H9 (cell line): Measurements from ENCODE around the gene GATA6. TPM values are rescaled to one million over a fixed set of nuclear protein-coding genes. Genes with fewer than 3 reads are reported as not detected.
A peak's percentile ranks its signal among the peaks of the same experiment; 100 is the strongest.

Source experiments
- DNase-seq: peaks from one replicate; pipeline ENCODE4 v3.0.0-alpha.2; 2017
- H2AFZ ChIP-seq: one replicate; pipeline ENCODE4 v1.6.1; 2013; ENCODE audit warnings: mild to moderate bottlenecking, low read length, control low read depth, moderate library complexity
- H2AK5ac ChIP-seq: 2 replicates; pipeline ENCODE4 v1.6.1; 2013; ENCODE audit warnings: low read length, control low read depth, mixed read lengths; ENCODE audit not compliant: insufficient read length
- H2BK120ac ChIP-seq: one replicate; pipeline ENCODE4 v1.6.1; 2013; ENCODE audit warnings: low read depth, mild to moderate bottlenecking, low read length, control low read depth, inconsistent platforms; ENCODE audit not compliant: poor library complexity, severe bottlenecking
- H2BK12ac ChIP-seq: 2 replicates; pipeline ENCODE4 v1.6.1; 2013; ENCODE audit warnings: low read length, control low read depth, mixed read lengths, low read depth; ENCODE audit not compliant: insufficient read length
- H2BK15ac ChIP-seq: 2 replicates; pipeline ENCODE4 v1.6.1; 2013; ENCODE audit warnings: low read depth, low read length, control low read depth
- H2BK20ac ChIP-seq: one replicate; pipeline ENCODE4 v1.6.1; 2013; ENCODE audit warnings: low read depth, mild to moderate bottlenecking, low read length, control low read depth, inconsistent platforms; ENCODE audit not compliant: poor library complexity, severe bottlenecking
- H2BK5ac ChIP-seq: 2 replicates; pipeline ENCODE4 v1.6.1; 2013; ENCODE audit warnings: low read length, control low read depth, mixed read lengths; ENCODE audit not compliant: insufficient read length
- H3K14ac ChIP-seq: 2 replicates; pipeline ENCODE4 v1.6.1; 2013; ENCODE audit warnings: low read length, control low read depth; ENCODE audit not compliant: insufficient read depth
- H3K18ac ChIP-seq: 2 replicates; pipeline ENCODE4 v1.6.1; 2013; ENCODE audit warnings: low read depth, mild to moderate bottlenecking, mixed read lengths, low read length, control low read depth; ENCODE audit not compliant: insufficient read length
- H3K23ac ChIP-seq: 2 replicates; pipeline ENCODE4 v1.6.1; 2013; ENCODE audit warnings: low read length, control low read depth, mixed read lengths, low read depth; ENCODE audit not compliant: insufficient read length
- H3K23me2 ChIP-seq: 2 replicates; pipeline ENCODE4 v1.6.1; 2013; ENCODE audit warnings: low read depth, mild to moderate bottlenecking, mixed read lengths, low read length, control low read depth; ENCODE audit not compliant: insufficient read length, poor library complexity, severe bottlenecking
- H3K27ac ChIP-seq: 2 replicates; pipeline ENCODE4 v1.5.1; 2013; ENCODE audit warnings: low read length, control low read depth, mixed read lengths, low read depth; ENCODE audit not compliant: insufficient read length
- H3K27me3 ChIP-seq: 2 replicates; pipeline ENCODE4 v1.6.1; 2013; ENCODE audit warnings: low read length, control low read depth, inconsistent platforms; ENCODE audit not compliant: insufficient read depth
- H3K4ac ChIP-seq: 2 replicates; pipeline ENCODE4 v1.6.1; 2013; ENCODE audit warnings: low read depth, mild to moderate bottlenecking, control low read depth, inconsistent platforms, low read length, moderate library complexity
- H3K4me1 ChIP-seq: 2 replicates; pipeline ENCODE4 v1.6.1; 2013; ENCODE audit warnings: low read length, control low read depth, inconsistent platforms; ENCODE audit not compliant: insufficient read depth
- H3K4me2 ChIP-seq: 2 replicates; pipeline ENCODE4 v1.6.1; 2013; ENCODE audit warnings: low read length, control low read depth, mixed read lengths; ENCODE audit not compliant: insufficient read length, insufficient read depth
- H3K56ac ChIP-seq: 2 replicates; pipeline ENCODE4 v1.6.1; 2013; ENCODE audit warnings: low read depth, mild to moderate bottlenecking, mixed read lengths, low read length, control low read depth; ENCODE audit not compliant: insufficient read length
- H3K79me1 ChIP-seq: 2 replicates; pipeline ENCODE4 v1.6.1; 2013; ENCODE audit warnings: low read depth, mild to moderate bottlenecking, moderate library complexity, low read length, control low read depth, inconsistent platforms; ENCODE audit not compliant: insufficient read depth, poor library complexity, severe bottlenecking
- H3K79me2 ChIP-seq: 2 replicates; pipeline ENCODE4 v1.6.1; 2013; ENCODE audit warnings: low read length, control low read depth, inconsistent platforms; ENCODE audit not compliant: insufficient read depth
- H3K9ac ChIP-seq: 2 replicates; pipeline ENCODE4 v1.6.1; 2013; ENCODE audit warnings: low read length, control low read depth, mixed read lengths; ENCODE audit not compliant: insufficient read length; ENCODE audit errors: extremely low read depth
- H3K9me3 ChIP-seq: one replicate; pipeline ENCODE4 v1.6.1; 2013; ENCODE audit warnings: low read depth, low read length, inconsistent platforms; ENCODE audit not compliant: control insufficient read depth
- H3T11ph ChIP-seq: one replicate; pipeline ENCODE4 v1.6.1; 2013; ENCODE audit warnings: mild to moderate bottlenecking, low read length, control low read depth, inconsistent platforms
- H4K20me1 ChIP-seq: one replicate; pipeline ENCODE4 v1.6.1; 2013; ENCODE audit not compliant: control insufficient read depth, insufficient read length, insufficient read depth
- H4K5ac ChIP-seq: 2 replicates; pipeline ENCODE4 v1.6.1; 2013; ENCODE audit warnings: low read depth, mild to moderate bottlenecking, mixed read lengths, low read length, control low read depth; ENCODE audit not compliant: insufficient read length
- H4K8ac ChIP-seq: replicated peaks from 2 replicates; pipeline ENCODE4 v1.6.1; 2013; ENCODE audit warnings: low read length, control low read depth, mixed read lengths, low read depth; ENCODE audit not compliant: insufficient read length
- H4K91ac ChIP-seq: 2 replicates; pipeline ENCODE4 v1.6.1; 2013; ENCODE audit warnings: low read depth, mild to moderate bottlenecking, moderate library complexity, mixed read lengths, low read length, control low read depth; ENCODE audit not compliant: insufficient read length
- H3K27ac Mint-ChIP-seq, 3 experiments: 2 replicates in 2 of 3; 3 replicates in 1 of 3; pipeline ENCODE4 v1.8.0; 2020 to 2021; ENCODE audit warnings: mixed read lengths in 3 of 3, mild to moderate bottlenecking in 1 of 3, moderate library complexity in 1 of 3
- H3K27me3 Mint-ChIP-seq: 2 replicates; pipeline ENCODE4 v1.8.0; 2021; ENCODE audit warnings: low read depth, mild to moderate bottlenecking, moderate library complexity, mixed read lengths
- H3K36me3 Mint-ChIP-seq, 3 experiments: 2 replicates in 2 of 3; 3 replicates in 1 of 3; pipeline ENCODE4 v1.8.0; 2020 to 2021; ENCODE audit warnings: low read depth in 3 of 3, mixed read lengths in 3 of 3; ENCODE audit not compliant: insufficient read depth in 1 of 3
- H3K4me1 Mint-ChIP-seq, 2 experiments: 2 replicates each; pipeline ENCODE4 v1.8.0; 2020; ENCODE audit warnings: mixed read lengths in 2 of 2
- H3K4me3 Mint-ChIP-seq, 2 experiments: 2 replicates in 1 of 2; 3 replicates in 1 of 2; pipeline ENCODE4 v1.8.0; 2020 to 2021; ENCODE audit warnings: mild to moderate bottlenecking in 2 of 2, mixed read lengths in 2 of 2, moderate library complexity in 1 of 2
- H3K9me3 Mint-ChIP-seq, 2 experiments: 2 replicates in 1 of 2; 3 replicates in 1 of 2; pipeline ENCODE4 v1.8.0; 2020; ENCODE audit warnings: mild to moderate bottlenecking in 2 of 2, mixed read lengths in 2 of 2, moderate library complexity in 1 of 2
- CTCF ChIP-seq: fragments of 200-600 bp; sonication (generic); conservative IDR thresholded peaks from 3 replicates; pipeline ENCODE4 v1.8.0; 2021; ENCODE audit warnings: antibody characterized with exemption, mild to moderate bottlenecking
- WGBS: extraction: QIAGEN DNeasy Blood & Tissue Kit; methylation state at CpG from one replicate; pipeline ENCODE4 v1.1.7; 2013; ENCODE audit warnings: missing lambda C conversion rate, low lambda C conversion rate, mixed read lengths; ENCODE audit not compliant: insufficient read length; ENCODE audit errors: extremely low coverage; 5-methylcytosine and 5-hydroxymethylcytosine counted together
- total RNA-seq: library from RNA; stranded (reverse); gene quantifications from 2 replicates; pipeline ENCODE4 v1.2.1, GENCODE V29; 2021

GATA6 gene
- total RNA-seq, 1 experiment from 2014 or later: not detected

DNA sequence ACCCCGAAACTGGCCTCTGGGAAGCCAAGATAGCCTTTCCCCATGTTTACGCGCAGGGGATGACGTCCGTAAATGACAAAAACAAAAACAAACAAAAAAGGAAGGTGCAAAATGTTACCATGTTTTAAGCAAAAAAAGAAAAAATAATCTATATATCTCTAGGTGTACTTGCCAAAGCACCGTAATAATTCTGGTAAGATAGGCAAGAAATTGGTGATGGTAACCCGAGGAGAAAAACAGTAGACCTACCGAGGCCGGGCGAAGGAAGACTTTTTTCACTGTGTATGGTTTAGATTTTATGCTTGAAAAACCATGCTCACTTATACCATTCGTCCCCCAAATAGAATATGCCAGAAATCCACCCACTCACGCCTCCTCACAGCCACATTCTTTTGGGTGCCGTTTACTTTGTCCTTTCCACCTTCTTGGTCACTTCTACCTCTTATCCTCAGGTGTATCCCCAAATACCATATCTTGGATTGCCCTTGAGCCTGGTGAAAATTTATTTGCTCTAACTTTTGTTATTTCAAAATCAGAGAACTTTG, 8.0 kb downstream of the GATA6 start:
- H3K56ac ChIP-seq: no peak overlapping the region
- no peak overlapping the region for H3T11ph ChIP-seq
- no peaks in the 10 kb centered on the region for H4K20me1 ChIP-seq
- H2BK12ac ChIP-seq: no peak overlapping the region
- no peak for TF ChIP-seq CTCF
- no peak overlapping the region for H2AFZ ChIP-seq
- H3K79me1 ChIP-seq: no peaks in the 10 kb centered on the region
- no peak overlapping the region for H3K14ac ChIP-seq
- no peak overlapping the region for H3K27ac ChIP-seq
- H3K4me2 ChIP-seq: peak overlapping the region; percentile 45
- H3K36me3 Mint-ChIP-seq: no peaks in the 10 kb centered on the region
- no peak for DNase-seq
- no peak overlapping the region for H2BK5ac ChIP-seq
- H2BK15ac ChIP-seq: no peak overlapping the region
- H3K4me1 ChIP-seq: no peaks in the 10 kb centered on the region
- no peak overlapping the region for H3K27ac Mint-ChIP-seq
- no peak overlapping the region for H4K5ac ChIP-seq
- no peak overlapping the region for H3K9ac ChIP-seq
- no peak overlapping the region for H3K23ac ChIP-seq
- peak overlapping the region in 1 of 2 experiments; percentile 46; a peak in 1 of 5 replicates for H3K4me3 Mint-ChIP-seq
- H3K23me2 ChIP-seq: peaks cover 4% of the 10 kb centered on the region
- no peak overlapping the region for H2BK120ac ChIP-seq
- H4K8ac ChIP-seq: no peak overlapping the region
- no CpG with 5 or more reads among the region's 13 CpGs for WGBS
- H3K4ac ChIP-seq: no peak overlapping the region
- no peak overlapping the region for H2AK5ac ChIP-seq
- no peak overlapping the region for H2BK20ac ChIP-seq
- H3K9me3 Mint-ChIP-seq: peaks cover 4 to 22% of the 10 kb centered on the region in 2 experiments; a peak in 3 of 5 replicates
- H3K18ac ChIP-seq: no peak overlapping the region
- peaks cover 0 to 14% of the 10 kb centered on the region in 2 experiments; a peak in 2 of 4 replicates for H3K4me1 Mint-ChIP-seq
- H4K91ac ChIP-seq: no peak overlapping the region
- peaks cover 69% of the 10 kb centered on the region for H3K27me3 ChIP-seq
- H3K27me3 Mint-ChIP-seq: peaks cover 96% of the 10 kb centered on the region
- no peaks in the 10 kb centered on the region for H3K79me2 ChIP-seq
- H3K9me3 ChIP-seq: no peaks in the 10 kb centered on the region
